ENCODE data around the gene FAM120C.

DNA sequence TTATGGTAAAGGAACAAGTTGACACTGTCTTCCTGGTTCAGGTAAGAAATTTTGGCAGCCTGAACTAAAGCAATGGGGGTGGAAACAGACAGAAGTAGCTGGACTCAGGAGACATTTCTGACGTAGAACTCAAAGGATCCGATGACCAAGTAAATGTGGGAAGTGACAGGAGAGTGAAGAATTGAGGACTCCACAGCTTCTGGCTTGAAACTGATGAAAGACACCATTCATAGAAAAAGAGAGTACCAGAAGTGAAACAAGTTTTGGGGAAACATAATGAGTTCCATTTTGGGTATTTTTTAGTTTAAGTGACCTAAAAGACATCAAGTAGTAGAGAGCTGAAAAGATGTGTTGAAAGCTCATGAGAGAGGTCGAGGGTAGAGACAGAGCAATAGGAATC is 5.7 kb downstream of the FAM120C start:
- TF ChIP-seq POLR2A (IDR thresholded peaks at IDR 0.05; ENCODE audit: low read depth, low read length) (no peak), POLR2AphosphoS5 (IDR thresholded peaks at IDR 0.05; ENCODE audit: low read depth, low read length) (no peak), TAF1 (IDR thresholded peaks at IDR 0.05; ENCODE audit: borderline replicate concordance, low read depth, low read length) (no peak)

All from GM12892 (cell line).